IPS-11a (cell line): ENCODE results near the gene BCDIN3D.
"Not testable (repeated sequence)": the region's sequence is repeated elsewhere in the genome, so short reads cannot be mapped to it uniquely, and the experiment has no call there.

Experiments
- H3K4me3 ChIP-seq: one replicate; pipeline ENCODE4 v1.5.1; 2013; ENCODE audit warnings: low read depth, low read length, control low read depth

The BCDIN3D gene, protein sequence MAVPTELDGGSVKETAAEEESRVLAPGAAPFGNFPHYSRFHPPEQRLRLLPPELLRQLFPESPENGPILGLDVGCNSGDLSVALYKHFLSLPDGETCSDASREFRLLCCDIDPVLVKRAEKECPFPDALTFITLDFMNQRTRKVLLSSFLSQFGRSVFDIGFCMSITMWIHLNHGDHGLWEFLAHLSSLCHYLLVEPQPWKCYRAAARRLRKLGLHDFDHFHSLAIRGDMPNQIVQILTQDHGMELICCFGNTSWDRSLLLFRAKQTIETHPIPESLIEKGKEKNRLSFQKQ

DNA sequence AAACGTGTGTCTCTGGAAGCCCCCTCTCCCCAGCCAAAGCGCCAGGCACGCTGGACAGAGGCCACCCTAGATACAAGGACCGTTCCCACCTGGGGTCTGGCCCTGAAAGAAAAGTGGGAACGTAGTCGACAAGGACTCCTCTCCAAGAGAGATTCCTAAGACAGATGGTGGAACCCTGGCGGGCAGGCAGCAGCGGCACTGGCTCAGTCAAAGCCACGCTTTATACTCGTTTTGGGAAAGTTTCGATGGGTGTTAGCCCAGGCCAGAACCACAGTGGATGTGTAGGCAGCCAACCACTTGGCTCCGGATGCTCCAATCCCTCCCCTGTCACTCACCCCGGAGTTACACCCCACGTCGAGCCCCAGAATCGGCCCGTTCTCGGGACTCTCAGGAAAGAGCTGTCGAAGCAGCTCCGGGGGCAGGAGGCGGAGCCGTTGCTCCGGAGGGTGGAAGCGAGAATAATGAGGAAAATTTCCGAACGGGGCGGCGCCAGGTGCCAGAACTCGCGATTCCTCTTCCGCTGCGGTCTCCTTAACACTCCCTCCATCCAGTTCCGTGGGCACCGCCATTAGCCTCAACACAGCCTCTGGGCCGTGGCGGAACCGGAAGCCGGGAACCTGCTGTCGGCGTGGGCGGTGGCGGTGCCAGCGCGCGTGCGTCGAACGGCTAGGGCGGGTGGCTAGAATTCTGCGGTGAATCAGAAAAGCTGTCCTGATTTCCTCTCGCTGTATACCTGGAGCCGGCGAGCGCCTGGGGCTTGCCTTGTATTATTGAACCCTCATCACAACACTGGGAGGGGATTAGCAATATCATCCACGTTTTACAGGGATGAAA, at the start of gene BCDIN3D:
Gene BCDIN3D, minus strand, starts transcription at position 588 of the 834 bp plus-strand sequence. Its CDS starts 19 bp downstream, at position 569.
- peak within 1 kb of the TSS; percentile 62 for H3K4me3 ChIP-seq

DNA sequence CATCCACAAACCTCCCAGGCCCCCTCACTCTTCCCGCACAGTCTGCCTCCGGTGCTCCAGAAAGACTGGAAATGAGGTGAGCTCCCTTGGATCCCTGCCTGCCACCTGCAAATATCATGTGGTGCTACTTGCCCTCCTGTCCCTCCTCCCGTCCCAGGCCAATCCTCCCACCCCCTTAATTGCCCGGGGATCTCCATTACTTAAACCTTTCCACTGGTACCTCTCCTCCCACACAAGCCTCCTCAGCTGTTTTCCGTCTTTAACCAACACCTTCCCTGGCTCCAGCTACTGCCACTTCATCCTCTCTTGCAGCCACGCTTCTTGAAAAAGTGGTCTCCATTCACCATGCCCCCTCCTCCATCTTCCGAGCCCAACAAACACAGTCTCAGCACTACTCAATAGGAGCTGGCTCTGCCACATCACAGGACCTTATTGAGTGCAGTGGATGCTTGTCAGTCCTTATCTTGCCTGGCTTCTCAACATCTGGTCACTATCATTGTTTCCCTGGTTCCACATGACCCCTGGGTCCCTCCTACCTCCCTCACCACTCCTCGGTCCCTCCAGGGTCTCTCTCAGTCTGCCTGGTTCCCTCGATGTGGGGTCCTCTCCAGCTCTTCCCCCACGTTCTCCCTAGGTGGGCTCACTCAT, 49.3 kb upstream of the BCDIN3D start:
- no peak overlapping the region for H3K4me3 ChIP-seq

DNA sequence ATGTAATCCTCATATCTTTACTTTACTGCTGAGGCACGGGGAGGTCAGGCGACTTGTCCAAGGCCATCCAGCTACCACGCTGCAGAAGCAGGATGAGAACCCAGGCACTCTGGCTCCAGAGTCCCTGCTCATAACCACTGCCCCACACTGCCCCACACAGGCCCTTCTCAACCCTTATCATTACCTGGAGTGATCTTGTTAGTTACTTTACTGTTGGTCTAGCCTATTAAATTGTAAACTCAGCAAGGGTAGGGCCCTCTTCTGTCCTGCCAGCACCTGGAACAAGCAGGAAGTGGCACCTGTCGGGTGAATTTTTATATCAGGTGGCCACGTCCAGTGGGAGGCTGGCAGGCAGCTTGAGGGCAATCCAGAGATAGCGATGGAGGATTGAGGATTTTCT, 48.6 kb upstream of the BCDIN3D start:
- no peak overlapping the region for H3K4me3 ChIP-seq

DNA sequence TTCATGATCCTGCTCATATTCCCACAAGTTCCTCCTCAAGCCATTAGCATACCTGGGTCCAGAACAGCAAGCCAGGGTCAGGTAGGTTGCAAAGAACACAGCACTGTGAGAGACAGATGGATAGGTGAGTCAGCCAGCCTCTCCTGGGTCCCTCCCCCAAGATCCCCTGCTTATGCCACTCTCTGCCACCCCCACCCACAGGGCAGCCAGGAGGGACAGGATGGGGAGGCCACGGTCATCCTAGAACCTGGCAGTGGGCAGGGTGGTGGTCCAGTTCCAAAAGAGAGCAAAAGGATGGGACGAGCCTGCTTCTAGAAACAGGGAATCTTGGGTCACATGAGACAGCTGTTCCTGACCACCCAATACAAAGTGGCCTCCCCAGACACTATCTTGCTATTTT, 48.1 kb upstream of the BCDIN3D start:
- H3K4me3 ChIP-seq = no peak overlapping the region

DNA sequence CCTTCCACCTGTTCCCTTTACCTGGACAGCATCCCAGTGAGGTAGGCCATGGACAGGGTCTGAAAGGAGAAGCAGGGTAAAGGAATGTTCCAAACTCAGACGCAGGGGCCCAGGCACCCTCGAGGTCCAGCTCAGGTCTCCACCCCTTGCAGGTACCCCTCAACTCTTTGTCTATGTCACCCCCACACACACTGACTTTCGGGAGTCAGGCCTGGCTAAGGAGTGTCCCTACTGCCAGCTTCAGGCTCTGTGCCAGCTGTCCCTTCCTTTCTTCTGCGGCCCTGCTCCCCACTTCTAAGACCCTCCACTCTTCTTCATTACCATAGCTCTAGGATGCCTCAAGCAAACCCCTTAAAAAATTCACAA, 47.2 kb upstream of the BCDIN3D start:
- no peak overlapping the region for H3K4me3 ChIP-seq

GRCh38 chr12:49889361-49890095, 46.6 kb upstream of the BCDIN3D start:
- H3K4me3 ChIP-seq = no peak overlapping the region

DNA sequence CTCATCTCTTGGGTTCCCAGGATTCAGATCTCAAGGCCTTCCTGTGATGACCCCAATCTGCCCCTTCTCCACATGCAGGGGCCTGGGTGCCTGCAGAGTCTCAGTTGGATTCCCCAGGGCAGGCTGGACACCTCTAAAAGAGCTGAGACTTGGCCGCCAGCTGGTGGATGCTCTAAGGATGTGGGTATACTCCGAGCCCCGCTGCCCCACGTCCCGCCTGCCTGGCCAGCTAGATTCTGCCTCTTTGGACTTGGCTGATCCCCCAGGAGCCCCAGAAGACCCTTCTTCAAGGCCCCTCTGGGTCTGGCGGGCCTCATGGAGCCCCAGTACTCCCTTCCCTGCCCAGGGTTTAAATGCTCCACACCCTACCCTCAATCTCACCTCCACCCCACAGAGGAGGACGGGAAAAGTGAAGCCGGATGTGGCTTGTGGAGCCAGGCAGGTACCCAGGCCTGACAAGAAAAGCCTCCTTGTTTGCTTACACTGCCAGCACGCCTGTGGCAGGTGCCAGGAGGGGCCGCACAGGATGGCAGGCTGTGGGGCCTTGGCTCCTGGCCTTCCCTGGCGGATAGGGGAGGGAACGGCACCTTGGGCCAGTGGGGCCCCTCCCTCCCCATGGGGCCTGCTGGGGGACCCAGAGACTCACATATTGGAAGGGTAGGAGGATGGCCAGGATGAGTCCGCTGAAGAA, 45.7 kb upstream of the BCDIN3D start:
- no peak overlapping the region for H3K4me3 ChIP-seq

DNA sequence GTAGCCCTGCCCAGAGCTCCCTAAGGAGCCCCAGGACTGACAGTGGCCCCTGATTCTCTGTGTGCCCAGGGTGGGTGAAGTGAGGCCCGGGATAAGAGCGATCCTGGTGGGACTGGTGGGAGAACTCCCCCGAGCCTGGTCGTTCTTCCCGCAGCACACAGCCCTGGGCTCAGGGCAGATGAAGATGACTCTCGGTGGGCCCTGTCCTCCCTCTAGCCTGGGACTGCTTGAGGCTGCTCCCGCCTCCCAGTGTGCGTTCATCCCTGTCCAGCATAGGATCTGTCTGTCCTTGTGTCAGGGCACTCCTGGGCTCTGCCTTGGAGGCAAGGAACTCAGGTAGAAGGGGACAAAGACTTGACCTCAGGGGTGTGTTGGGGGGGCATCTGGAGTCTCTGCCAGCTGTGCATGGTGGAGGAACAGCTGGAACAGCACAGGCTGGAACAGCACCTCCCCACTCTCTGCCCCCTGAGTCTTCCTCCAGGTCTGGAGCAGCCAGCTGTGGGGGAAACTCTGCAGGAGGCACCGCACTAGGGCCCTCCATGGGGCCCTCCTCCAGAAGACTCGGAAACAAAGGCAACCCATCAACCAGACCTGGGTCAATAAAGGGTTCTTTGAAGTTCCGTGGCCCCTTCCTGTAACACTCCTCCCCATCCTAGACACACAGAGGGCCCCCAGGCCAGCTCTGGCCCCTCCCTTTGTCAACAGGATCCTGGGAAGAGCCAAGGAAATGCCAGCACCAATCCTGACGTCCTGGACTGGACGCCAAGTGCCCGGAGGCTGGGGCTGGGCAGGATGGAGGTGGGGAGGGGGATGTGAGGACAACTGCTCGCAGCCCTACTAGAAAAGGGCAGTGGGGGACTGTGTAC, 44.9 kb upstream of the BCDIN3D start:
- H3K4me3 ChIP-seq = no peak overlapping the region

DNA sequence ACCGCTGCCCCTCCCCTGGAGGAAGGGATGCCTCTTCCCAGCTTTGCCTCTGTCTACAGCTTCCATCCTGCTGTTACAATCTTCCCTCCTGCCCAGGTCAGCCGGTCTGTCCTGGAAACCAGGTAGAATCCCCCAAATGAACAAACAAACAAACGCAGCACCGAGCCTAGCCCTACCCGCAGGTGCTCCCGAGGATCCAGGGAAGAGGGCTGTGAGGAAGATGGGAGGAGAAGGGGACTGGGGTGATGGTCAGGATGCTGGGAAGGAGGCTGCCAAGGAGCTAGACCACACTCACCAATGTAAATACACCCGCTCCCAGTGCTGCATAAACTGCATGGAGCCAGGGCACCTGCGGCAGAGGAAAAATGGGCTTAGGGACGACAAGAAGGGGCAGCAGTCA, 44.2 kb upstream of the BCDIN3D start:
- no peak overlapping the region for H3K4me3 ChIP-seq

- H3K4me3 ChIP-seq = no peak overlapping the region
Observed at GRCh38 chr12:49885663-49886461, 43.0 kb upstream of the BCDIN3D start.

DNA sequence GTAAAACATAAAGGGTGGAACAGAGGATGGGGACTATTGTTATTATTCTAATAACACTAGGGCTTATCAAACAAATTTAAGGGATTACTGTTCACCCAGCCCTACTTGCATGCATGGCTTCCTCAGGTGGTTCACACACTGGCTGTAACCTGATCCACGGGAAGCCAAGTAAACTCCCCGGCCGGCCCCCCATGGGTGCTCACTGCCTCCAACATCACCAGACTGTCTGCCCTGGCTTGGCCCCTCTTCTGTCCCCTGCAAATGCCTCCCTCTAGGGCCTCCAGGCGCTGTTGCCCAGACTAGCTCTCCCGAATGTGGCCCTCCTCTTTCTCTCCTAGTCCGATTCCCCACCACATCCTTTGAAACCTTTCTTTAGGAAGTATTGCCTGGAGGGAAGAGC, 42.2 kb upstream of the BCDIN3D start:
- no peak overlapping the region for H3K4me3 ChIP-seq

DNA sequence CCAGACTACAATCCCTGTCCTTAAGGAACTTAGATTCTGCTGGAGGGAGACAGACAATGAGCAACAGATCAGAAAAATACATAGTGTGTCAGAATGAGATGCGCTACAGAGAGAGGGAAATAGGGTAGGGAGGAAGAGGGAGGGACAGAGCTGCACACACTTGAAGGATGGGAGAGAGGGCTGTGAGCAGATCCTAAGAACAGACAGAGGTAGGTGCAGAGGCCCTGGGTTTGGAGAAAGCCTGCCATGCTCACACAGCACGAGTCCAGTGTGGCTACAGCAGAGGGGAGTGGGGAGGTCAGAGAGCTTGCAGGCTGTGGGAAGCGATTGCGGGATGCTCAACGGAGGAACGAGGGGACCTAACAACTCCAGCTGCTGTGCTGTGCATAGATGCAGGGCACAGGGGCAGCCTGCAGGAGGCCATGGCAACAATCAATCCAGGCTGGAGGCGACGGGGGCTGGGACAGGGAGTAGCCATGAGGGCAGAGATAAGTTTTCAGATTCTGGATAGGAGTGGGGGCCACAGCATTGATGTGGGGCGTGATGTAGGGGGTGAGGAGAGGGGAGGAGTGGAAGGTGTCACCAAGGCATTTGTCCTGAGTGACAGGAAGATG, 40.1 kb upstream of the BCDIN3D start:
- no peak overlapping the region for H3K4me3 ChIP-seq

- no peak overlapping the region for H3K4me3 ChIP-seq
Observed at GRCh38 chr12:49882248-49882850, 39.4 kb upstream of the BCDIN3D start.

DNA sequence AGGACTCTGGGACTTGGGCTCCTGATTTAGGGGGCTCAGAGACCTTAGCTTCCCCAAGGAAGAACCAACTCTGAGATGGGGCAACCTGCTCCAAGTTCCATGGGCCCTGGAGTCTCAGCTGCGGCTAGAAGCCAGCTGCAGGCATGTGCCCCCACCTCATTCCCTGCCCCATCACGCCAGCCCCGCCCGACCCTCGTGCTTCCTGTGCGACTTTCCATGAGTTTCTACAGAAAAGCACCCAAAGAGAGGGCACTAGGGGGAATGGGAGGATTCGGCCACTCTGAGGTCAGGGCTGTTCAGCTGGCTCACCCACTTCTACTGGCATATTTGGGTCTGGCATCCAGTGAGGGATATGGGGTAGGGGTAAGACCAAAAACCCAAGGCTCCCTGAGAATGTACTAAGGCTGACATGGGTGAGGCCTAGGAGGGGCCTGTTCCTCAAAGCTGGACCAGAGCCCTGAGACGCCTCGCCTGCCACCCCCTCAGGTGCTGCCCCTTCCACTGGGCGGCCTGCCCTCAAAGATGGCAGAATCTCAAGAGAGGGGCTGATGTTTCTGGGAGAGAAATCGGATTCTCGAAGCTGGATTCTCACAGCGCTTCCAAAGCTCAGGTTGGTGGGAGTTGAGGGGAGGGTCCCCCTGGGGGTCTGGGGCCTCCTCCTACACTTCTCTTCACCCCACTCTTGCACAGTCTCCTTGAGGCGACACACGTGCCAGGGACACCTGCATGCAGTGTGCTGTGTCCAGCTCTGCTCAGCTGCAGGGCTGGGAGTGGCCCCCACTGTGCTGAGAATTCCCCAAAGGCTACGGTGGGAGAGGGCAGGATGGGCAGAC, 38.7 kb upstream of the BCDIN3D start:
- no peak overlapping the region for H3K4me3 ChIP-seq

- H3K4me3 ChIP-seq = no peak overlapping the region
Observed at GRCh38 chr12:49880756-49881414, 38.0 kb upstream of the BCDIN3D start.

- H3K4me3 ChIP-seq = not testable (repeated sequence)
Observed at GRCh38 chr12:49879065-49879464, 36.2 kb upstream of the BCDIN3D start.

DNA sequence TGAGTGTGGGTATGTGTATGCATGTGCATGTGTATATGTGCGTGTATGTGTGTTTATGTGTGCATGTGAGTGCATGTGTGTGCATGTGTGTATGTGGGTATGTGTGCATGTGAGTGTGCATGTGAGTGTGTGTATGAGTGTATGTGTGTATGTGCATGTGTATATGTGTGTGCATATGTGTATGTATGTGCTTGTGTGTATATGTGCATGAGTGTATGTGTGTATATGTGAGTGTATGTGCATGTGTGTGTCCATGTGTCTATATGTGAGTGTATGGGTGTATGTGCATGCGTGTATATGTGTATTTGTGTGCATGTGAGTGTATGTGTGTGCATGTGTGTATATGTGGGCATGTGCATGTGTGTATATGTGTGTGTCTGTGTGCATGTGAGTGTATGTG, 35.1 kb upstream of the BCDIN3D start:
- no peak overlapping the region for H3K4me3 ChIP-seq
